T47D (cell line): ENCODE results near the gene GPHN.
A peak's percentile ranks its signal among the peaks of the same experiment; 100 is the strongest.
"Not testable (repeated sequence)": the region's sequence is repeated elsewhere in the genome, so short reads cannot be mapped to it uniquely, and the experiment has no call there.

Experiments
- DNase-seq, 2 experiments: peaks; one replicate each; pipeline versions ENCODE4 v3.0.0 to v3.0.0-alpha.2; 2011 to 2012; ENCODE audit warnings: low read depth in 1 of 2, low spot score in 1 of 2
- JUND ChIP-seq: IDR thresholded peaks from 2 replicates; pipeline ENCODE4 v1.6.1; 2012; ENCODE audit warnings: low read depth
- in situ Hi-C: cut with HindIII; loops from 2 replicates; pipeline ENCODE4 v1.10.0; 2016; ENCODE audit warnings: low sequenced_read_pairs, low pct_unique_long_range_greater_than_20kb

GPHN gene

DNA sequence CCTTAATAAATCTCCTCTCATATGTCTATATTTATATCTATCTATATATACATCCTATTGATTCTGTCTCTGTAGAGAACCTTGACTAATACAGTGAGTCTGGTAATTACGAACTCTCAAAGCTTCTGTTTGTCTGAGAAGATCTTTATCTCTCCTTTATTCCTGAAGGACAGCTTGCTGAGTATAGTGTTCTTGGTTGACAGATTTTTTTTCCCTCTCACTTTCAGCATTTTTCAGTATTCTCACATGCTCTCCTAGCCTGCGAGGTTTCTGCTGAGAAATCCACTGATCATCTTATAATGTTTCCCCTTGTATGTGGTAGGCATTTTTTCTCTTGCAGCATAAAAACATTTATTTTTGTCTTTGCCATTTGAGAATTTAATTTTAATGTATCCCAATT, 67.1 kb downstream of the GPHN start:
- TF ChIP-seq JUND = no peak
- DNase-seq = peak in 1 of 2 experiments; percentile 4
- in situ Hi-C loops = no loop called here

DNA sequence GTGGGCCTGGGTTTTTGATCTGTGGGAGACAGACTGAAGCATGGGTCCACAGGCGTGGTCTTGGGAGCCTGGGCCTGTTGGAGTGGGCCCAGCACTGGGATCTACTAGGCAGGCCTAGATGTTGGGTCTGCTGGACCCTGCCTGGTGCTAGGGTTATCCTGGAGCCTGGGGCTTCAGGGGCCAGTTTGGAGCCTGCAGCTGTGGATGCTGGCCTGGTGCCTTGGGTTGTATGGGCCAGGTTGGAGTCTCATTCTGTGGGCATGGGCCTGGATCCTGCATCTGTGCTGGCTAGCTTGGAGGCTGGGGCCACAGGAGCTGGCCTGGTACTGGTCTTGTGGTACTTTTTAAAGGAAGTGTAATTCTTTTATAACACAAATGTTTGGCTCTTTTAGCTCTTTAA, 68.0 kb downstream of the GPHN start:
- TF ChIP-seq JUND = no peak
- in situ Hi-C loops = no loop called here
- DNase-seq = no peak

DNA sequence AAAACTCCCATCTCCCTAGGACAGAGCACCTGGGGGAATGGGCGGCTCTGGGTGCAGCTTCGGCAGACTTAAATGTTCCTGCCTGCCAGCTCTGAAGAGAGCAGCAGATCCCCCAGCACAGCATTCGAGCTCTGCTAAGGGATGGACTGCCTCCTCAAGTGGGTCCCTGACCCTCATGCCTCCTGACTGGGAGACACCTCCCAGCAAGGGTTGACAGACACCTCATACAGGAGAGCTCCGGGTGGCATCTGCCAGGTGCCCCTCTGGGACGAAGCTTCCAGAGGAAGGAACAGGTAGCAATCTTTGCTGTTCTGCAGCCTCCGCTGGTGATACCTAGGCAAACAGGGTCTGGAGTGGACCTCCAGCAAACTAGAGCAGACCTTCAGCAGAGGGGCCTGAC, 79.8 kb downstream of the GPHN start:
- in situ Hi-C loops, DNase-seq: not testable (repeated sequence)

DNA sequence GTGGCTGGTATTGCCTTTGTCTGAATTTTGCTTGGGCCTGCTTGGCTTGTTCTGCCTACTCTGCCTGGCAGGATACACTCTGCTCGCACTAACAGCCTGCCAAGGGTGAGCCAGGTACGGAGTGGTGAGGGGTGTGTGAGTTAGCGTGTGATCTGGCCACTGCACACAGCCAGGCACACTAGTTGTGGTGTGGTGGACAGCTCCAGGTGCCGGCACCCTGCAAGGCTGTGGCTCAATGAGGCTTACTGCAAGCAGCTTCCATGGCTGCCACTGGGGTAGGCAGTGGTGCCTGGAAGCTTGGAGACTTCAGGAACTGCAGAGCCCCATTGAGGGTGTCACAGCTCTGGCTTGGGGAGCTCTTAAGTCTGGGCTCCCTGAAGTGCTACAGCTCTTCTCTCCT, 87.4 kb downstream of the GPHN start:
- no peak for DNase-seq
- in situ Hi-C loops = no loop called here
- no peak for TF ChIP-seq JUND

DNA sequence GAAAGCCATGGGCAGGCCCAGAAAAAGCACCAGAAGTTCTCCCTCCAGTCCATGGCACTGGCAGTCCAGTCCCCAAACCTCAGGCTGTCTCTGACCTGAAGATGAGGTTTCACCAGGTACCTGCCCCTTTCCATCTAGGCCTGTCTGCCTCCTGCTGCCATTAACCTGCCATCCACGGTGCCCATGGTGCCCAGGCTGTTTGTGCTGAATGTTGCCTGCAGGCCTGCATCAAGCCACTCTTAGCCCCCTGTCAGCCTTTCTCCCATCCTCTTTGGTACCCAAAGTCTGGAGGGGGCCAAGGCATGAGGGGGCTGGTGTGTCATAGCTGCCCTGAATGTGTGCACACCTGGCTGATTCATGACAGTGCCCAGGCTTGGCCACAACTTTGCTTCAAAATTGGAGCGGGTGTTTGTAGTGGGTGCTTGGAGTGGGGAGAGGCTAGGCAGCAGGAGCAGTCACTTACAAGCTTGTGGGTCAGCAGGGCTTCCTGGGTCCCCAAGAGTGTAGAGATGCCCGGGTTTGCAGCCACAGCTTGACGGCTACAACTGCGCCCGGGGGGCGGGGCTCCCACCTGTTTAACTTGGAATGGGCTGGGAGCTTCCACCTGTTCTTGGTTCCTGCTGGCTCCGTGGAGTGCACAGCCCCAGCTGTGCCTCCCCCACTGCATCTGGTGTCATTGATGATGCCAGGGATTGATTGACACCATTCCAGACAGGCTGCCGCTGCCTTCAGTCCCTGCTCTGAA, 88.5 kb downstream of the GPHN start:
- no peak for TF ChIP-seq JUND
- in situ Hi-C loops = no loop called here

DNA sequence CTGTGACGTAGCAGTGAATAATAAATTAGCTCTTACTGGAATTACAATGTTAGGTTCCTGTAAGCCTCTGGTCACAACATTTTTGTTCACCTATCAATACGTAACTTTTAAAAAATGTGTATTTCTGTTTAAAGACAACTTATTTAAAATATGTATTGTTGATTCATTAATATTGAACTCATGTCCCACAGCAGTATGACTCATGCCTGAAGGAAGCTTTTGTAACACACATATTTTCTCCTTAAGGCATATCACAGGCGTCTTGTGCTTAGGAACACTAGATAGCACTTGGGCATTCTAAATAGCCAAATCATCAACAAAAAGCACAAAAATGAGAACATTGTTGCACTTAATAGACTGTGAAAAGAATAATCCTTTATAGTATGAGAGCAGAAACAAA, 92.5 kb downstream of the GPHN start:
- TF ChIP-seq JUND = no peak
- DNase-seq = no peak
- in situ Hi-C loops = no loop called here

More for the DNA sequence above, 88.5 kb downstream of the GPHN start:
- DNase-seq = no peak

DNA sequence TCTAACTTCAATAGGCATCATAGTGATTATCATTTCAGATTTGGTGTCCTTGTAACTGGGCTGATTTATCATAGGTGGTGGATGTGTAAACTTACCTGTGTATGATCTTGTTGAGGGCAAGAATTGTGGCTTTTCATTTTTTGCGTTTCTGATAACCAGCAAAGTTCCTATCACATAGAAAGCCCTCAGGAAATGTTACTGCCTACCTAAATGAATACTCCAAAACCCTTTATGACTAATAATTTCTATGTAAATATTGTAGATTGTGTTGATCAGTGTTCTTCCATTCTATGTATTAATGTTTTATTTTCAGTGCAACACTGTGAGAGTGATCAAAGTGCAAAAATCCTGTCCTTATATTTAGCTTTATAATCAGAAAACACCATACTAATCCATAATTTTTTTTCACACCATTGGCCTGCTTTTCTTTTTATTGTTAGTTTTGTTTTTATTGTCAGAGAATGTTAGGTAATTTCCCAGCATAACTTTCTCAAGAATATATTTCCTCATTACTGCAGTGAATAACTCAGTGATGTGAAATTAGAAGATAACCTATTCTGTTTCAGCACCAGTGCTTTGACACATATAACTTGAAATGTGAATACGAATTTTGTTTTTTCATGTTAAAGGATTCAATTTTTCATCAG, 94.1 kb downstream of the GPHN start:
- in situ Hi-C loops = no loop called here
- no peak for DNase-seq
- TF ChIP-seq JUND = no peak

DNA sequence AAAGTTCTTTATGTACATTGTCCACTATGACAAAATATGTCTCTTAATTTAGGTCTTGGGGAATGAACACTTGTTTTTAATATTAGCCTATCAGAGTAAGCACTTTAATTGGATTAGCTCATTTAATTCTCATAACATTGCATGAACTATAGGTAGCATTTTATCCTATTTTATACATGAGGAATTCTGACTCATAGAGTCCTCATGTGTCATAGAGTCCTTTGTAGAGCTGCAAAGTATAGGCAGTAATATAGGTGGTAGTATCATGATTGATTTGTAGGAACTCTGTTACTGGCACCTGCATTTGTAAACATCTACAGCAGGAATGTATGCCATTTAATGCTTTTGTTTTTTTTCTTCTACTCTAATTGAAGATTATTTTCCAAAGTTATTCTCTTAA, 96.0 kb downstream of the GPHN start:
- no peak for TF ChIP-seq JUND
- DNase-seq = no peak
- in situ Hi-C loops = no loop called here

DNA sequence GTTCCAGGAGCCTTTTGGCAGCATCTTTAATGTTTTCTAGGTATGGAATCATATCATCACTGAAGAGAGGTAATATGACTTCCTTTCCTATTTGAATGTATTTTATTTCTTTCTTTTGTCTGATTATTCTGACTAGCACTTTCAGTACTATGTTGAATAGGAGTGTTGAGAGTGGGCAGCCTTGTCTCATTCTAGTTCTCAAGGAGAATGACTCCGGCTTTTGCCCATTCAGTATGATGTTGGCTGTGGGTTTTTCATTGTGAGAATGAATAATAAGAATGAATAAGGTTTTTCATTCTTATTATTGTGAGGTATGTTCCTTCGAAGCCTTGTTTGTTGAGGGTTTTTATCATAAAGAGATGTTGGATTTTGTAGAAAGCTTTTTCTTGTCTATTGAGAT, 98.9 kb downstream of the GPHN start:
- in situ Hi-C loops = no loop called here
- DNase-seq = no peak
- no peak for TF ChIP-seq JUND

DNA sequence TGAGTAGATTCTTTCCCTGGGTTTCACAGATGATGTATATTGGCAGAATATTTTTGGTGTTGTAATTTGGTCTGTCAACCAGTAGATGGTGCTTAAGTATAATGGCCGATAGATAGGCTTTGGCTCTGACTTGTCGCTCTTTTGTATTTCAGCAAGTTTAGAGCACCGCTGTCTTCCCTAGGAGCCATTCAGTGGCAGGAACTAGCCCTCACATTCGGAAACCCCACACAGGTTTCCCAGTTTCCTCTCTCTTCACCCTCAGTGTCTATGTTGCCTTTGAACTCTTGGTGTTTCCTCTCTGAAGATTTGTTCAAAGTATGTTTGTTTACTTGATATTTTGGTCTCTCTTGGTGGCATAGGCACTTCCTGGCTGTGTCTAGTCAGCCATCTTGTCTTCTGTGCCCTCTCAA, 102.2 kb downstream of the GPHN start:
- in situ Hi-C loops = no loop called here
- no peak for TF ChIP-seq JUND
- DNase-seq = peak in 1 of 2 experiments; percentile 50

DNA sequence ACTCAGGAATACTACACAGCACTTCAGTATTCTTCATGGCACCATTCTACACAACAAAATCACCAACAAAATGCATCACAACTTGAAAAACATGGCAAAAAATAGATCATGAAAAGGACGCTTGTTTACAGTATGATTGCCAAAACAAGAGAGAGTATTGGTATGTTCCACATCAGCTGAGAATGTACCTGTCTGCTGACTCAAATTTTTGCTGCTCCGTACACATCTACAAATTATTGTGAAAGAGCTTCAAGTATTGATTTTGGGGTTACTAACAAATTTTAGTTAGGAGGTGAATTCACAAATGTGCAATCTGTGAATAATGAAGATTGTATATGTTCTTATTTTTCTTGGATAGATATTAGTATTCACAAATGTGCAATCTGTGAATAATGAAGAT, 105.4 kb downstream of the GPHN start:
- no peak for TF ChIP-seq JUND
- DNase-seq = no peak
- in situ Hi-C loops = no loop called here

DNA sequence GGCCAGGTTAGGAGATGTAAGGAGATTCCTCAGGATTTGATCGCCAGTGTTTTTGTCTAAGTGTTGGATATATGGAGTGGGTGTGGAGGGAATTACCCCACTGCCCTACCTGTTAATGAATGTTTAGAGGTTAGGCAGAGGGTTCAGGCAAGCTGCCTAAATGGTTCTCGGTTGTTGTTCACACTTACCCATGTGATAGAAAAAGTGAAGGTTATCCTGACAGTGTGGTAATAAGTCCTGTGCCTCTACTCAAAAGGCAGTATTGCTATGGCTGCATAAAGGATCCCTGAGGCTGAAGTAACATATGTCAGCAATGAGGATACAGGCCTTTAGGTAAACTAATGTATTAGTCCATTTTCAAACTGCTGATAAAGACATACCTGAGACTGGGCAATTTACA, 112.0 kb downstream of the GPHN start:
- DNase-seq = no peak
- no peak for TF ChIP-seq JUND
- in situ Hi-C loops = no loop called here

DNA sequence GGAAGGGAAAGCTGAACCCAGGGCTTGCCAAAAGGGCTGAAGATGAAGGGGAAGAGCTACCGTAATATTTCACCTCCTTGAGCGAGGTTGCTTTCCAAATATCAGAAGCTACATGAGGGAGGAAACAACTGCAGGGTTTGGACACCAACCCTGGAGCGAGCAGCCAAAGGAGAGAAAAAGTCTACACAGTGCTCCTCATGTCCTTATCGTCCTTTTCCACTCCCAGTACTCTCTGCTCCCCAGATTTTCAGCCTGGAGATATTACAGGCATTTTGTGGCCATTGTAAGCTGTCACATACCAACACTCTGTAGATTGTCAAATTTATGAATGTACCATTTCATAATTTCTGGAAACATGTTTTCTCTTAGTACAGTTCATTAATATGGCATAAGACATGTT, 115.9 kb downstream of the GPHN start:
- DNase-seq = no peak
- in situ Hi-C loops = no loop called here
- no peak for TF ChIP-seq JUND

DNA sequence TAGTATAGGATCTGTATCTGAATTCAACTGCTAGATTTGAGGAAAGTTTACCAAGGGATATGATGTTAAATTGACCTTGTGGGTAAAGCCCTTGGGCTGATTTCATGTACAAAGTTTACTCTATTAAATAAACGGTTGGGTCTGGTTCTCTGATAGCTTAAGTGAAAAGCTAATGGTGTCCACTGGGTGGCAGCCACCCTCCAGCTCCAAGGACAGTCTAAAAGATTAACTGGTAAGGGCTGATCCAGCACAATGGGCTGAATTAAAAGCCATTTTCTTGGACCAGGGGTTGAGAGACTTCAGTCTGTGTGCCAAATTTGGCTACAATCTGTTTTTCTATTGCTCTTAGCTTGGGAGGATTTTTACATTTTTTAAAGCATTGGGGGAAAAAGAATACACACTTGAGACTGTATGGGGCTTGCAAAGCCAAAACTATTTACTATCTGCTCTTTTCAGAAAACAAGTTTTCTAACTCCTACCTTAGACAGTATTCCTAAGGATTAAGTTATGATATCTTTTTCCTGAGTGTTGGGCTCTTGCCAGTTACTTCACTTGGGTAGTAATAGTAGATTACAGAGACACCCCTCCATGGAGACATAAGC, 116.5 kb downstream of the GPHN start:
- TF ChIP-seq JUND = no peak
- in situ Hi-C loops = no loop called here
- peak; percentile 55 to 78 for DNase-seq
